Raji (cell line): Measurements from ENCODE around the gene SPINK5.

Experiments
- POLR2A ChIP-seq: IDR thresholded peaks from 2 replicates; pipeline ENCODE4 v1.6.1; 2011; ENCODE audit warnings: low read depth, low read length, control low read depth; ENCODE audit not compliant: insufficient read depth

Gene SPINK5

DNA sequence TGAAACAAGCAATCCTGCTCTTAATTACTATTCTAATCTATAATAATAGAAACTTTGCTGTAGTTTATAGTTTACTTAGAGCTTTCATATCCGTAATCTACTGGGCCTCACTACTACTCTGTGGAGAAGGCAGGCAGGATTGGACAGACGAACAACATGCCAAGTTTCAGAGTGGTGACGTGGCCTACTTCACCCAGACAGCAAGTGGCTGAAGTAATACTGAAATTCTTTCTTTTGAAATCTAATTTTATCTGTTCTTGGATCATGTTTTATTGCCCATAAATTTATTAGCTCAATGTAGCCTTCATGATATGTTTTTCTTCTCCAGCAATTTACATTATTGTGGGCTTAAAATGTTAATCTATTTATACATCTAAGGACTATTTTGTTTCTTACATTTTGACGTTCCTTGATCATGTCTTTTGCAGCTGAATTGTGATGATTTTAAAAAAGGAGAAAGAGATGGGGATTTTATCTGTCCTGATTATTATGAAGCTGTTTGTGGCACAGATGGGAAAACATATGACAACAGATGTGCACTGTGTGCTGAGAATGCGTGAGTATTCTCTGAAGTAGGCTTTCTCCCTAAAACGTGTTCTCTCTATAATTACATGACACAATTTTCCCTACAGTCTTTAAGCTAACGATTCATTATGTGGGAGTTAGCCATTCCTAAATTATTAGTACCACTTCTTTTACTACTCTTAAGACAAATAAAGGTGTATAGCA is 22.4 kb downstream of the SPINK5 start:
- TF ChIP-seq POLR2A = no peak

DNA sequence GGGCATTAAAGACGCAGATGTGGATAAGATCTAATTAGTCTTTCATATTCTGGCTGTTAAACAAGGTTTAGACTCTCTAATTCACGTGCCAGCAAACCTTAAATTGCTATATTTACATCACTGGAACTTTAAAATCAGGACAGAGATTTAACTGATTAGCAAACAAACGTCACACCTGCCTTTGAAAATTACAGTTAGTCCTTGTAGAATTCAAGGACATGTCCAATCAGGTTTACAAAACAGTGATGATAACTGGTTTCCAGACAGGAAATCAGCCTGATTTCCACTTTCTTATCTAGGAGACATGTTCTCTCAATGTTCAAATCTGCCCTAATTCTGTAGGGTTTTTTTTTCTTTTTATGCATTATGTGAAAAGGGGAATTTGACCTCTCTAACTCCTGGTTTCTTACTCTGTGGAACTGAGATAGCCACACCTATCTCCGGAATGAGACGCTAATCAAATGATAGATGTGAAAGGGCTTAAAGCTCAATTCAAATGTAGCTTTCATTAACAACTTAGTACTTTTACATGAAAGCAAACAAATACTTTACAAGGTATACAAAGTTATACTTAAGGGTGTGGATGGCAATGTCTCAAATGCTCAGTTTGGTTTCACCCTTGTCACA is 26.5 kb downstream of the SPINK5 start:
- TF ChIP-seq POLR2A = no peak

DNA sequence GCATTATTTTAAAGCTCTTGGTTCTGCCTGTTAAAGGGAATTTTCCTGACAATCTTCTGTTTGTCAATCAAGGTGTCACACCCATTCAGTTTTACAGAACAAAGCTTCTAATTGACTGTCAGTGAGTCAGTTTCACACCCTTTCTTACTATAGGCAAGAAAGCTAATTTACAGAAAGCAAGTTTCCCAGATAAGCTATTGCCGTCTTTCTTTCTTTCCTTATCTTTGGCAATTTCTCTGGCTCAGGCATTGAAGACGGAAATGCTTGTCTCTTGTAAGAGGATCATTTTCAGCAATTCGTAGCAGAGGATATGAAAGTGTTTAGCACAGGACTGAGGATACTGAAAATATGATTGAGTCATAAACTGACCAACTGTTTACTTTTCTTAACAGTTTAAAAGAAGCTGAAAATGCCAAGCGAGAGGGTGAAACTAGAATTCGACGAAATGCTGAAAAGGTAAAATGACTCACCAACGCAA is 27.0 kb downstream of the SPINK5 start:
- no peak for TF ChIP-seq POLR2A

DNA sequence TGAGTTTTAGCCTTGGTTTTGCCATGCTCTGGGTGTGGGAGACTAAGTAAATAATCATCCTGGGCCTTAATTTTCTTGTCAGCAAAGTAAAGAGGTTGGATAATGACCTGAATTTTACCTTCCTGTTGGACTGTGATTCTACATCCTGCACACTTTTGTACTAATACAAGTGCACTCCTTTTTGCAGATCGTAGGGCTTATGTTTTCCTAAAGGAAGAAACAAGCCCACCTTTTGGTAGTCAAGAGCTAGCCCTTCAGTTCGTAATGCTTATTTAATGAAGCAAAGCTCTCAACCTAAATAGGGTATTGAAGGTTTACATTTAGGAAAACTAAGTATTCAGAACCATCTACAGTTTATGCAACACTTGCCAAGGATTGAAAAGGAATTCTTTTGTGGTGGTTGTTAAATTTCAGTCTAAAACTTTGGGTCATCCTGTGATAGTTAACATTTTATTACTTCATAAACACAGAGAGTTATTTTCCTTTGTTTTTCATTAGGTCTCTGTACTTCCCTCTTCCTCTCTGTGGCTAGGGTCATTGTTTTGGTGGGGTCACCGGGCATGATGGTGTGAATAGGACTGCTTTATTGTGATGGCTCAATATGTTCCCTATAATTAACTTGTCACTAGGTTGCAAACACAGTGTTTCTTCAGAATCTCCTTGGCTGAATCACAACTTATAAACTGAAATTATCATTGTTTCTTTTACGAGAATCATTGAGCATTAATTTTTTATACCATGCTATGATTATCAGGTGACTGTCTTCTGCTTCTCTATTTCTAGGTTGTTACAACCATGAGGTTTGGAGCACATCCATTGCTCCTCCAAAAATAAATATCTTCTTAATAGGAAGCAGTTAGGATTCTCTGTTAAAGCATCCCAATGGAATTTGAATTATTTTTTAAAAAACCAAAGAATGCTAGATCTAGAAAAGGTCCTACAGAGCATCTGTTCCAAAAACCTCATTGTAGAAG is 28.5 kb downstream of the SPINK5 start:
- TF ChIP-seq POLR2A = no peak

DNA sequence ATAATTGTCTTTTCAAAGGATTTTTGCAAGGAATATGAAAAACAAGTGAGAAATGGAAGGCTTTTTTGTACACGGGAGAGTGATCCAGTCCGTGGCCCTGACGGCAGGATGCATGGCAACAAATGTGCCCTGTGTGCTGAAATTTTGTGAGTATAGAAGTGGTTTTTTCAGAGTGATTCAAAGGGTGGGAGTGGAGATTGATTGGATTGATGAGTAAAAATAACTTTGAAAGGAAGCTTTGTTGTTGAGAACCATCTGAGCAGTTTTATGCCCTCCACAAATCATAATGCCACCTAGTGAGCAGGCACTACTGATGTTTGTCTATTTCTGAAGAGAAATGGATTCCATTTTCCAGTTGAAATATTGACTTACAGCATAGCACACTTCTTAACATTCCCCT is 30.6 kb downstream of the SPINK5 start:
- TF ChIP-seq POLR2A = no peak

DNA sequence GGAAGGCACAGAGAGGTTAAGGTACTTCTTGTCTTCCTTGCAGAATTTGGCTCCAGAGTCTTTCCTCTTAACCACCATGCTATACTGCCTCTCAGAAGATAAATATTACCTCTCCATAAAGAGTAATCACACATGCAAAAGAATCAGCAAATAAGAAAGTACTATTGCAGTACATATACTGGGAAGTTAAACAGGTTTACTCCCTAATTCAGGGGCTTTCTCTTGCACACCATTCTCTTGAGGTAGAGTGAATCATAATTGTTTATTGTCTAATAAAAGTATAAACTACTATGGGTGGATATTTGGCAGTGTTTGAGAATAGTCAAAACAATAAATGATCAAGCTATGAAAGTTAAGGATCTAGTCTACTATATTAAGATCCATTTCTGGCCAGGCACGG is 40.4 kb downstream of the SPINK5 start:
- no peak for TF ChIP-seq POLR2A

DNA sequence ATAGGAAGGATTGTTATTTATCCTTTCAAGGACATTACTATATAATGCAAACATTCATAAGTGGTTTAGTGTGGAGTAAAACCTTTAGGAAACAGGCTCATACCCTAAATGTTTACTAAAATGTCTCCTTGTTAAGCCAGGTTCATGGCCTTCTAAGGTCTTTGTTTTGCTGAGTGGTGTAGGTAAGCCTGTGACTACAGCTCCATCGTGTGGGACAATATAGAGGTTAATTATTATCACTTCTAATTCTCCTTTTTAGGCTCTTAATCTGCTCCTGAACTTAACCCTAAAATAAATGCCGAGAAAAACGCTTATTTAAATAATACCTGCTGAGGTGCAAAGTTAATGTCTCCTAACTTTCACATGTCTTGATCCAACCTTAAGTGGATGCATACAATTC is 43.8 kb downstream of the SPINK5 start:
- TF ChIP-seq POLR2A = no peak

DNA sequence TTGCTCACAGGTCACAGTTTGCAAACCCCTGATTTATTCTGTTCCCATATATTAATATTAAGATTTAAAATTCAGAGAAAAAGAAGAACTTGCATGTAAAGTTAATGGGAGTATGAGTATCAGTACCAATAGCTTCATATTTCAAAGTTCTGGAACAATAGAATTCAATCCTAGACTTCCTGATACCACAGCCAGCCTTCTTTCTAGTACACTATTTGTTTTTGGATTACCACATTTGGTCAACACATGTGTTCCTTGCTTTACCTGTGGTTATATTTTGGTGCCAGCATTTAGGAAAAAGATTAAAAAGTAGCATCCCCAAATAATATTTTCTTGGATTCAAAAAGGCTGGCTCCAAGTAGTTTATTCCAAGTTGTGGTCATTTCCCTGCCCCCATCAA is 49.5 kb downstream of the SPINK5 start:
- TF ChIP-seq POLR2A = no peak

DNA sequence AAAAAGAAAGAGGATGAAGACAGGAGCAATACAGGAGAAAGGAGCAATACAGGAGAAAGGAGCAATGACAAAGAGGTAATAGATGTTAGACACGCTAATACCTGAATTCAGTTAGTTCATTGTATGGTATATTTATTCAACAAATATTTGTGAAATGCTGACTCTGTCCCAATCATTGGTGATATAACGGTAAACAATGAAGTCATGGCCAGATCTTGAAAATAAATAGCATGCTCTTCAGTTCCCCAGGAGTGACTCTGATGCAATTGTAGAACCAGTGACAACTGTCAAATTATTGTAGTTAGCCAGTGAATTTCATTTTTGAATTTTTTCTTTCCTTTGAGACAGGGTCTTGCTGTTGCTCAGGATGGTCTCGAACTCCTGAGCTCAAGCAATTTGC is 56.5 kb downstream of the SPINK5 start:
- no peak for TF ChIP-seq POLR2A

DNA sequence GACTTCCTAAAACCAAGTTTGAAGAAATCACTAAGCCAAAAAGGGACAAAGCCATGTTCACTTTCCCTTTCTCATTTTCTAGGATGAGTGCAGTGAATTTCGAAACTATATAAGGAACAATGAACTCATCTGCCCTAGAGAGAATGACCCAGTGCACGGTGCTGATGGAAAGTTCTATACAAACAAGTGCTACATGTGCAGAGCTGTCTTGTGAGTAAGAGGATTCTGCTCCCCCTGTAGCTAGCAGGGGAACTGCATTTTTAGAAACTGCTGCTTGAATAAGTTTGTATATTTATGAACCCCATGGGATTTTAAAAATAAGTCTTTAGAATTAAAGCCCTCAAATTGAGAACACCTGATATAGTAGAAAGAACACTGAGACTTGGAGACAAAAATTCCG is 61.9 kb downstream of the SPINK5 start:
- no peak for TF ChIP-seq POLR2A

DNA sequence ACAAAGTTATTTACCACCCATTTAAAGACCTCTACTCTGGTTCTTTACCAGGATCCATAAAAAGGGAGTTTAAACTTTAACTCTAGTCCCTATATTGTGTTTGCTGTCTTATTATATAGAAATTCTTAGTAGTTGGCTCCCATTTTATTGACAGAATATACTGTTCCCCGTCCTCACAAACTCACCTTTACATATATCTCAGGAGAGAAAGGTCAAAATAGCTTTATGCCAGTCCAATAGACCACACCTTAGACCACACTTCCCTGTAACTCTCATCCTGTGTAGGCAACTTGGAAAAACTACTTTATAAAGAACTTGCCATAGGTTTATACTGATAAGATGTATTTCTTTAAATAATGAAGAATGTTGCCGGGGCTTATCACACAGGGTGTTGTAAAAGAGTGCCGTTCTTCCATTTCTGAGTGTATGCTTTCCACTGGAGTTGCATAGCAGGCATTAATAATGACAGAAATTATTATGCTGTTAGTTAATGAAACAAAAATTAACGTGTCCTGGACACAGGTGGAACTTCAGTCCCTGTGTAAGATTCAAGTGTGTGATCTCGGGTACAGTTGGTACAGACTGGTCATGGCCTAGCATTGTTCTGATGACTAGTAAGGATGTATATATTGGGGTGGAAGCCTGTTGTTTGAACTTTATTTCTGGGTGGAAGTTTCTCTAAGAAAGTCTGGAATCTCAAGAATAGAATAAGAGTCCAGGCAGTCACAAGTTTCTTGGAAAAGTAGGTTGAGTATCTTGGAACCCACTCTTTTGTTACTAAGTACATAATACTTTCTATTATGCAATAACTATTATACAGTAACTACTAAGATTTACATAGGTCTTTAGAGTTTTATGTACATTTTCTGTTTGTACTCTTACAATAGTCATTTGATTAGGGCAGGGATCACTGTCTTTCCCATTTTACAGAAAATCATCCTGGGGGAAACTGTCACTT is 71.6 kb downstream of the SPINK5 start:
- TF ChIP-seq POLR2A = no peak

DNA sequence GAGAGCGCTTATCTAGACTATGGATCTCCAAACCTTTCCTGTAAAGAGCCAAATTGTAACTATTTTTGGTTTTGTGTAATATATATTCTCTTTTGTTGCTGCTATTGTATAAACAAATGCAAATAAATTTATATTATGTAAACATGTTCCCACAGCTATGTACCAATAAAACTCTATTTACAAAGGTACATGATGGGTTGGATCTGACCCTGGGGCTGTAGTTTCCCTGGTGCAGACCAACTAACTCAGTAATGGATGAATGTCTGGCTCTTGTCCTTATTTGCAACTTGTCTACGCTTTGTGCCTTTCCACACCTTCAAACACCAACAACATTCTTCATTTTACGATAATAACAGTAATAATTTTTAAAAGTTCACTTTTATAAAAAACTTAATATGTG is 77.1 kb downstream of the SPINK5 start:
- no peak for TF ChIP-seq POLR2A

DNA sequence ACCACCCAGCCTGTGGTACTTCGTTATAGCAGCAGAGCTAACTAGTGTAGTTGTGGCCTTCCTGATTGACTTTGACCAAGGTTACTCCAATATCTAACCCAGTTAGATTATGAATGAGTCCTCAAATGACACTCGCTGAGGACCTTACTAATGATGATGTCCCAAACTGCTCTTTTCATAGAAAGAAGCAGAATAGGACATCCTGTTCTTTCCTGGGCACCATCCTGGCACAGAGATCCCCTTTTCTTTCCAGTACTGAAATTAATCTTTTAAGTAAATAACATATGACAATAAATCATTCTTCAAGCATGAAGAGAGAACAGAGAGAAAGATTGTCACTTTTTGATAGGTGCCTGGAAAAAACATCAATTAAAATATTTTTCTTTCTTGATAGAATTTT is 77.9 kb downstream of the SPINK5 start:
- TF ChIP-seq POLR2A = no peak

DNA sequence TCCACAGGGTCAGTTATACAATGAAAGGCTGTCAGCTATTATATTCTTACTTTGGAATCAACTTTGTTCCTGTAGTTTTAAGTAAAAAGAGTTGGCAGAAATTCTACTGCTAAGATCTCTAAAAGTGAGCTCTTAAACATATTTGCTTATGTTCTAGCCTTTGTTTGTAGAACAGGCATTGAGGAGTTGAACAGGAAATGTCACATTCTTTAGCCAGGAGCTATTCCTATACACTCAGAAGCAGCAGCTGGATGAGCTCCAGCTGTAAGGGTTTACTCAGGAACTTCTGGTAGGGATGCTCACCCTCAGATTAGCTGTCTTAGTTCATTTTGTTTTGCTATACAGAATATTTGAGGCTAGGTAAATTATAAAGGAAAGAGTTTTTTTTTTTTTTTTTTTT is 82.1 kb downstream of the SPINK5 start:
- no peak for TF ChIP-seq POLR2A
